BJ (cell line): ENCODE measurements around the gene ALG1L2. TPM values are rescaled to one million over a fixed set of nuclear protein-coding genes. Genes with fewer than 3 reads are reported as not detected.
"Not testable (repeated sequence)": the region's sequence is repeated elsewhere in the genome, so short reads cannot be mapped to it uniquely, and the experiment has no call there.

ENCODE experiments used
- CTCF ChIA-PET: fragments of 350-600 bp; formaldehyde crosslinking; extraction: SDS; loops from one replicate; lab custom pipeline; 2021; ENCODE audit warnings: antibody characterized with exemption, inconsistent platforms; lab: Yijun Ruan, JAX
- POLR2A ChIA-PET: fragments of 300-600 bp; sonication (Branson Sonifier 250); formaldehyde crosslinking; extraction: SDS; loops from one replicate; lab custom pipeline; 2021; ENCODE audit warnings: antibody characterized with exemption; lab: Charles Lee
- DNase-seq: peaks from one replicate; pipeline ENCODE4 v3.0.0-alpha.2; 2011; ENCODE audit warnings: low read depth
- H3K27me3 ChIP-seq: 2 replicates; pipeline ENCODE4 v1.6.0; 2011; ENCODE audit warnings: low read length; ENCODE audit not compliant: control insufficient read depth, insufficient read depth
- H3K36me3 ChIP-seq: 2 replicates; pipeline ENCODE4 v1.5.1; 2011; ENCODE audit warnings: low read length; ENCODE audit not compliant: control insufficient read depth, insufficient read depth
- H3K4me3 ChIP-seq: 2 replicates; pipeline ENCODE4 v1.5.1; 2011; ENCODE audit warnings: low read depth, mild to moderate bottlenecking, control low read depth, low read length
- polyA plus RNA-seq: library from polyadenylated mRNA; depleted of rRNA; stranded (reverse); fragments of >200 nt; gene quantifications from 2 replicates; pipeline ENCODE4 v1.2.3, GENCODE V29; 2011
- TF ChIP-seq, protein P1 (sequence below): IDR thresholded peaks from 2 replicates; pipeline ENCODE4 v1.5.1; 2011; ENCODE audit warnings: low read depth, mild to moderate bottlenecking, control low read depth, inconsistent platforms, low read length, moderate library complexity; ENCODE audit not compliant: insufficient read depth

The ALG1L2 gene
- polyA plus RNA-seq, 1 experiment = not detected

DNA sequence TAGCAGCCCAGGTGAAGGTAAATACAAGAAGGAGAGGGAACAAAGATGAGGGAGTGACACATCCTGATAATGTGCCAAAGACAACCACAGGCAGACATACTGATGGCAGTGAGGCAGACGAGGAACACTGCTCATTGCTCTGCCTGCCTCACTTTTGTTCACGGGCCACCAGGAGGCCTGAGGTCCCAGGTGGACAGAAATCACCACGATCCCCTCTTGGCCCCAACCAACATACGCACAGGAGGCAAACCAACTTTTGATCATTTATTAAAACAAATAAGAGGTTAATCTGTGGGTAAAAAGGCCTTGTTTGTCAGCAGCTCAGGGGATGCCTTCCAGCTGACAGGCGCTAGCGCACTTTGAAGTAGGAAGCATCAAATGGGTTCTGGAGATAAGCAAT is 4.2 kb downstream of the ALG1L2 start:
- Histone ChIP-seq H3K36me3 (no peaks in the 10 kb centered on the region), H3K4me3 (no peak overlapping the region), H3K27me3 (peaks cover 3% of the 10 kb centered on the region)
- ChIA-PET CTCF (no interaction called here), POLR2A (no interaction called here)
- DNase-seq = no peak
- TF ChIP-seq, protein P1, sequence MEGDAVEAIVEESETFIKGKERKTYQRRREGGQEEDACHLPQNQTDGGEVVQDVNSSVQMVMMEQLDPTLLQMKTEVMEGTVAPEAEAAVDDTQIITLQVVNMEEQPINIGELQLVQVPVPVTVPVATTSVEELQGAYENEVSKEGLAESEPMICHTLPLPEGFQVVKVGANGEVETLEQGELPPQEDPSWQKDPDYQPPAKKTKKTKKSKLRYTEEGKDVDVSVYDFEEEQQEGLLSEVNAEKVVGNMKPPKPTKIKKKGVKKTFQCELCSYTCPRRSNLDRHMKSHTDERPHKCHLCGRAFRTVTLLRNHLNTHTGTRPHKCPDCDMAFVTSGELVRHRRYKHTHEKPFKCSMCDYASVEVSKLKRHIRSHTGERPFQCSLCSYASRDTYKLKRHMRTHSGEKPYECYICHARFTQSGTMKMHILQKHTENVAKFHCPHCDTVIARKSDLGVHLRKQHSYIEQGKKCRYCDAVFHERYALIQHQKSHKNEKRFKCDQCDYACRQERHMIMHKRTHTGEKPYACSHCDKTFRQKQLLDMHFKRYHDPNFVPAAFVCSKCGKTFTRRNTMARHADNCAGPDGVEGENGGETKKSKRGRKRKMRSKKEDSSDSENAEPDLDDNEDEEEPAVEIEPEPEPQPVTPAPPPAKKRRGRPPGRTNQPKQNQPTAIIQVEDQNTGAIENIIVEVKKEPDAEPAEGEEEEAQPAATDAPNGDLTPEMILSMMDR = no peak

DNA sequence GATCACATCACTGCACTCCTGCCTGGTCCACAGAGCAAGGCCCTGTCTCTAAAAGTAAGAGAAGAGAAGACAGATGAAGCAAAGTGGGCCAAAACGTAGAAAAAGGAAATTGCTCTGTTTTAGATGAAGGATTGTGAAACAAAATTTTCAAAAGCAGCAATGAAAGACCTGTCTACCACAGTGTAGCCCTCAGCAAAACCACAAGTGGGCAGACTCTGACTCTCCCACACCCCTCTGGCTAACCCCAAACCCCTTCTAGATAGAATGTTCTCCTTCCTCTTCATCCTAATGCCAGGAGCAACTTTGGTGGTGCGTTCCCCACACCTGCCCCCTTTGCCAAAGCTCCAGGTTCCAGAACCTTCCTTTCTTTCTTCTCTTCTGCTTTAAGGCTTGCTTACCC is 5.0 kb downstream of the ALG1L2 start:
- H3K27me3 ChIP-seq, CTCF ChIA-PET, POLR2A ChIA-PET, H3K4me3 ChIP-seq, H3K36me3 ChIP-seq, DNase-seq: not testable (repeated sequence)

DNA sequence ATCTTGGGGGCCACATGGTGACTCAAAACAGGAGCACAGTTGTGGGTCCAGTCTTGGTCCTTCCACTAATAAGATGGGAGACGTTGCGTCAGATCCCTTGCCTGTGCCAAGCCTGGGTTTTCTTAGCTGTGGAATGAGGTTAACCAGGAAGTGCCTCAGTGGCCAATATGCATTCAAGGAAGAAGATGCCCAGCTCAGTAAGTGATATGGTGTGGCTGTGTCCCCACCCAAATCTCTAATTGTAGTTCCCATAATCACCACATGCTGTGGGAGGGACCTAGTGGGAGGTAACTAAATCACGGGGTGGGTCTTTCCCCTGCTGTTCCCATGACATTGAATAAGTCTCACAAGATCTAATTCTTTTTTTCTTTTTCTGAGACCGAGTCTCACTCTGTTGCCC is 6.4 kb downstream of the ALG1L2 start:
- TF ChIP-seq, protein P1 = no peak
- CTCF ChIA-PET = interaction anchor here (1.0 kb wide), 1 partner anchor 146 kb away, joined by 3 read pairs; no protein-coding TSS in a partner anchor
- Histone ChIP-seq H3K4me3 (no peak overlapping the region), H3K36me3 (no peaks in the 10 kb centered on the region), H3K27me3 (peaks cover 3% of the 10 kb centered on the region; the same call in 1 of the 2 replicates)
- POLR2A ChIA-PET = no interaction called here
- no peak for DNase-seq

DNA sequence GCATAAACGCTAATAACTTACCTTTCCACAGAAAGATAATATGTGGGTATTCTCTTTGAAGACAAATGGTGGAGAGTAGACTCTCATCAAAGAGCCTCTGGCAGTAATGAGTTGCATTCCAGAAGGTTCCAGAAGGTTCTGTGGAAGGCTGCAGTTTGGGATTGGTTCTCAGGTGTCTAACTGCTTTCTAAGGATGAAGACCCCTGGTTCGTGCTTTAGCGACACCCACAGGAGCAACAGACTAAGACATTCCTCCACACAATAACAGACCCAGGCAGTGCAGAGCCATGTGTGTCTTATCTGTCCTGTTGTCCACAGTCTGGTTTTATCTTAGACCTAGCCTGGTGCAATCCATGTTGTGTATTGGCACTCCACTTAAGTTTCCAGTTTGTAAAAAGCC is 9.1 kb downstream of the ALG1L2 start:
- DNase-seq, H3K27me3 ChIP-seq, POLR2A ChIA-PET, H3K4me3 ChIP-seq, H3K36me3 ChIP-seq: not testable (repeated sequence)
- TF ChIP-seq, protein P1 = 0 out of 2 replicates have a peak, but pooled peaks have one; percentile 12
- CTCF ChIA-PET = interaction anchor here (2.2 kb wide), 1 partner anchor 149 kb away, joined by 21 read pairs; no protein-coding TSS in a partner anchor

DNA sequence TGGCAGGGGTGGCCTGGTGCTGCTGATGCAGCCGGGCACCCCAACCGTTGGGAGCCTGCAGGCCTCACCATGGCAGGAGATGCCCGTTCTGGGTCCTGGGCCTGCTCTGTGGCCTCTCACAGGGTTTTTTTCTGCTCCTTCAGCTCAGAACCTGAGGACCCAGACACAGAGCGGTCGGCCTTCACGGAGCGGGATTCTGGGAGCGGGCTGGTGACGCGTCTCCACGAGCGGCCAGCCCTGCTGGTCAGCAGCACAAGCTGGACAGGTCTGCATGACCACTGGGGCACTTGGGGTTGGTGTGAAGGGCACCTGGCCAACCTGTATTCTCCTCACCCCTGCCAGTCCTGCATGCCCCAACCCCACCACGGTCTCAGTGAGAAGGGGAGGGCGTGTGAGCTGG is 10.3 kb downstream of the ALG1L2 start:
- Histone ChIP-seq H3K36me3 (no peaks in the 10 kb centered on the region), H3K4me3 (no peak overlapping the region), H3K27me3 (peaks cover 1% of the 10 kb centered on the region; the same call in 1 of the 2 replicates)
- CTCF ChIA-PET = interaction anchor here (10.7 kb wide), 1 partner anchor 147 kb away, joined by 175 read pairs; no protein-coding TSS in a partner anchor
- DNase-seq = no peak
- TF ChIP-seq, protein P1 = no peak
- POLR2A ChIA-PET = no interaction called here
